SU-DHL-6 (cell line): ENCODE results near the gene NXNL1.

Experiments used
- CTCF ChIP-seq: fragments of 200-600 bp; sonication (generic); IDR thresholded peaks from one replicate; pipeline ENCODE4 v1.5.1; 2017; ENCODE audit warnings: antibody characterized with exemption, mild to moderate bottlenecking, low read length, moderate library complexity; ENCODE audit not compliant: insufficient read depth, poor library complexity, severe bottlenecking
- EZH2phosphoT487 ChIP-seq: fragments of 200-600 bp; sonication (generic), shearing (Covaris generic); conservative IDR thresholded peaks from 2 replicates; pipeline ENCODE4 v1.6.1; 2018; ENCODE audit warnings: mild to moderate bottlenecking, antibody characterized with exemption, low read length, moderate library complexity, mixed read lengths

GRCh38 chr19:17496337-17496997 lies 35.7 kb upstream of the NXNL1 start:
- TF ChIP-seq CTCF (peak; percentile 98), EZH2phosphoT487 (no peak)
